AG04449 (cell line): ENCODE results near the gene KRTAP13-1.

ENCODE experiments used
- CTCF ChIA-PET: fragments of 350-600 bp; formaldehyde crosslinking; extraction: SDS; loops from one replicate; lab custom pipeline; 2021; ENCODE audit warnings: antibody characterized with exemption; lab: Yijun Ruan, JAX
- POLR2A ChIA-PET: fragments of 400-600, 350-600 bp; formaldehyde crosslinking; extraction: SDS; loops from one replicate; lab custom pipeline; 2020; ENCODE audit warnings: antibody characterized with exemption, inconsistent platforms; lab: Yijun Ruan, JAX
- DNase-seq: peaks from one replicate; pipeline ENCODE4 v3.0.0-alpha.2; 2010; ENCODE audit warnings: low read depth, low spot score
- H3K4me3 ChIP-seq: 2 replicates; pipeline ENCODE4 v1.5.1; 2011; ENCODE audit warnings: low read depth, mild to moderate bottlenecking, control low read depth, low read length
- TF ChIP-seq, protein P1 (sequence below): IDR thresholded peaks from one replicate; pipeline ENCODE4 v1.5.1; 2011; ENCODE audit warnings: mild to moderate bottlenecking, moderate library complexity, low read length, control low read depth, inconsistent platforms; ENCODE audit not compliant: insufficient read depth; ENCODE audit errors: missing control alignments

Gene KRTAP13-1

DNA sequence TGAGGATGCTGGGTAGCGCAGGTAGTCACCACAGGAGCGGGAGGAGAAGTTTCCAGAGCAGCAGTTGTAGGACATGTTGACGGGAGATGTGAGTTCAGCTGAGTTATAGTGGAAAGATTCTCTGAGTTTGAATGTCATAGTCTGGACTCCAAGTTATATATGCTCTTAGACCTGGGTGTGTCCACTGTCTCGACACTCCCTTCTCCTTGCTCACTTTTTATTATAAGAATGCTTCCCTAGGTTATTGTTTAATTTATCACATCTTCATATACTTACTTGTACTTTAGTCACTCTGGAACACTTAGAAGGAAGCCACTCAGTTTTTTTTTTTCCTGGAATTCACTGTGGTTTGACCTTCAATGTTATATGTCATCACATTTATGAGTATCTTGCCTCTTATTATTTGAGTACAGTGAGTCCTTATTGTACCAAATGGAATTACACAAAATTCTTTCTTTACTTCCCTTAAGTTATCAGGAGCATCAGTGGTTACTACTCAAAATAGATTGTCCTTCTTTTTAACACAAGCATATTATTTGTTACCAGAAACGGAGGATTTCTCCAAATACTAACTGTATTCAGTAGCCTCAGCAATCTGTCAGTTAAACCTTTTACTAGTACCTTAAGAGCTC is 23.6 kb upstream of the KRTAP13-1 start, which contains the start of gene KRTAP13-2:
Gene KRTAP13-2 (minus strand): TSS at position 133 of the 632 bp plus-strand sequence. CDS start 58 bp downstream, at position 75.
- POLR2A ChIA-PET: no interaction called here
- CTCF ChIA-PET: no interaction called here
- no peak for DNase-seq
- no peak within 1 kb of the TSS for H3K4me3 ChIP-seq
- TF ChIP-seq, protein P1, sequence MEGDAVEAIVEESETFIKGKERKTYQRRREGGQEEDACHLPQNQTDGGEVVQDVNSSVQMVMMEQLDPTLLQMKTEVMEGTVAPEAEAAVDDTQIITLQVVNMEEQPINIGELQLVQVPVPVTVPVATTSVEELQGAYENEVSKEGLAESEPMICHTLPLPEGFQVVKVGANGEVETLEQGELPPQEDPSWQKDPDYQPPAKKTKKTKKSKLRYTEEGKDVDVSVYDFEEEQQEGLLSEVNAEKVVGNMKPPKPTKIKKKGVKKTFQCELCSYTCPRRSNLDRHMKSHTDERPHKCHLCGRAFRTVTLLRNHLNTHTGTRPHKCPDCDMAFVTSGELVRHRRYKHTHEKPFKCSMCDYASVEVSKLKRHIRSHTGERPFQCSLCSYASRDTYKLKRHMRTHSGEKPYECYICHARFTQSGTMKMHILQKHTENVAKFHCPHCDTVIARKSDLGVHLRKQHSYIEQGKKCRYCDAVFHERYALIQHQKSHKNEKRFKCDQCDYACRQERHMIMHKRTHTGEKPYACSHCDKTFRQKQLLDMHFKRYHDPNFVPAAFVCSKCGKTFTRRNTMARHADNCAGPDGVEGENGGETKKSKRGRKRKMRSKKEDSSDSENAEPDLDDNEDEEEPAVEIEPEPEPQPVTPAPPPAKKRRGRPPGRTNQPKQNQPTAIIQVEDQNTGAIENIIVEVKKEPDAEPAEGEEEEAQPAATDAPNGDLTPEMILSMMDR: no peak

DNA sequence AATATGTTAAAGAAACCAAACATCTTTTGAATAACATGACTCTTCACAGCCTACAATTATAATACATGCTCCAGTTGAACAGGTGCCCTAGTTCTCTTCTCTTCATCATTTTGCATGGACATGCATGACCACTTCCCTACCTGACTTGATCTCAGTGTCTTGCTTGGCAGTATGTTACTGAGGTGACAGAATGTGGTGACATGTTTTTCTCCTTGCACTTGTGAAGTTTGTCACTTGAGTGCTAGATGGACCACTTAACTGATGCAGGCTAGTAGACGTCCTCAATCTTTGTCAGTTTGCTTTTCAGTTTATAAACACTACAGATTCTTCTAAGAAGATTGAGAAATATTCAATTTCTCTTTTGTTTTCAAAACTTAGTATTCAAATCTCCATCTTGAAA is 13.6 kb upstream of the KRTAP13-1 start:
- CTCF ChIA-PET: no interaction called here
- DNase-seq: no peak
- POLR2A ChIA-PET: no interaction called here
- no peak overlapping the region for H3K4me3 ChIP-seq
- TF ChIP-seq, protein P1: no peak

DNA sequence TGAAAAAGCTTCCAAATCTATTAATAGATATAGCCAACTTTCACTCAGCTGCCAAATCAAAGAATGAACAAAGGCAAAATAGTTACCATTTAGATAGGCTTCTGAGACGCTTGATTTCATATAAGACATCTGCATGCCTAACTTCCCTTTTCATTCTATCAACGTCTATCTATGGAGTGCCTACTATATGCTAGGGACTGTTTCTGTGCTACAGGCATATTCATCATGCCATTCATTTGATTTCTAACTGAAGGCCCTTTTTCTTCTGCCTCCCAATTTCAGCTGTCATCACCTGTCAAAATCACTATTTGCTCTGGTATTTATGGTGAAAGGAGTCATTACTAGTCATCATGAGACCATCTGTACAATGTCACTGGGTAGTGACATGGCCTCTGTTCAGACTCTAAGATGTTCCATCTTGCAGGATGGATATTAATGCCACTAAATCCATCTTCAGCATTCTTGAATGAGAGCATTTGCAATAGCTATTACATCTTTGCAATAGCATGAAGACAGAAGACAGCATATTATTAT is 4.3 kb upstream of the KRTAP13-1 start:
- ChIA-PET POLR2A (no interaction called here), CTCF (no interaction called here)
- no peak overlapping the region for H3K4me3 ChIP-seq
- TF ChIP-seq, protein P1: no peak
- no peak for DNase-seq

DNA sequence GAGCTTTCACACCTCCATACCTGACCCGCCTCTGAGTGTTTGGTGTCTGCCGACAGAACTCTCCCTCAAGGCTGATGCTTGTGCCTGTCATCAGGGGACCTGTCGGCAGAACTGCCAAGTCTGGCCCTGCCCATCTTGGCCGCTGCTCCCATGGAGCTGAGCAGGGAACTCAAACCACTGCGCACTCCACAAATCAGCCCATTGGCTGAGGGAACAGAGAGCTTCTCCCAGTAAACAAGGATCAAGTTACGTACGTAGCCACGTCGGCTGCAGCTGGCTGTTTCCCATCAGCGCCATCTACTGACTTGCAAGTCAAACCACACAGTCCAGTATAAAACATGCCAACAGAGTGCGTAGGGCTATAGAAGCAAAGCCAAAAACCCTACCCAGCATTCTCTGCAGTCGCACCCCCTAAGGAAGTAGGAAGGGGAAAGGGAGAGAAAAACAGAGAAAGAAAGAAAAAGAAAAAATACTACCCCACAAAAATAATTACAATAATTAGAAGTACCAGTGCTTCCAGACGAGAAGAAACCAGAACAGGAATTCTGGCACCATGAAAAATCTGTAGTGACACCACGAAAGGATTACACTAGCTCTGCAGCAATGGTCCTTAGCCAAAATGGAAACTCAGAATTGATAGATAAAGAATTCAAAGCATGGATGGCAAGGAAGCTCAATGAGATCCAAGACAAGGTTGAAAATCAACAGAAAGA is 13.1 kb downstream of the KRTAP13-1 start:
- ChIA-PET POLR2A (no interaction called here), CTCF (no interaction called here)
- TF ChIP-seq, protein P1: peak; percentile 20
- H3K4me3 ChIP-seq: no peak overlapping the region
- DNase-seq: no peak

DNA sequence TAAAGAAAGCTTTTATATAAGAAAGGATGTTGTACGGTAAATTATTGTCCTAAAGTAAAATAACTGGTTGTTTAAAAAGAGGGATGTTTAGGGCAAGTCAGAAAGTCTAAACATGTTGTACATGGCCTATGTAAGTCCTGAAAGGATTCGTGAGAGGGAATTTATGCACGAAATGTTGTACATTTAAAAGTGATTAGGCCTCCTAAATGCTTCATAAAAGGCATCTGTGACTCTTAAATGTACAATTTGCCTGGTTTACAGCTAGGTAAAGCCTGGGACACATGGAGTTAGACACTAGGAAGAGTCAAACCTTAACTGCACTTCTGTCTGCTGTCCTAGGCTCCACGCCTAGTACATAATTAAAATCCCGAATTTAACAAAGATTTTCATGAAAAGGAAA is 20.2 kb downstream of the KRTAP13-1 start:
- H3K4me3 ChIP-seq: no peak overlapping the region
- CTCF ChIA-PET: no interaction called here
- TF ChIP-seq, protein P1: no peak
- POLR2A ChIA-PET: no interaction called here
- DNase-seq: no peak

DNA sequence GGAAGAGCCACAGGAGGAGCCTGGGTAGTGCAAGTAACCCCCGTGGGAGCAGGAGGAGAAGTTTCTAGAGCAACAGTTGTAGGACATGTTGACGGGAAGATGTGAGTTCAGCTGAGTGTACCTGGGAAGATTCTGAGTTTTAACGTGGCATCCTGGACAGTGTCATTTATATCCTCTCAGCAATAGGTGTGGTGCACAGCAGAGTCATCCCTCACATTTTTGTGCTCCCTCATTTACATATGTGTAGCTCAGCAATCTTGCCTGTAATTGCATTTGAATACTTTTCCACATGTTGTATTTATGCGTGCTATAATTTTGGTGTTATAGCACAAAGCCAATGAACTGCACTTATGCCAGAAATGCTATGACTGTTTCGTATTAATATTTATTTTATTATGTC is 30.0 kb downstream of the KRTAP13-1 start, which contains the start of gene KRTAP13-3:
Gene KRTAP13-3 (minus strand): TSS at position 101 of the 400 bp plus-strand sequence. CDS start 14 bp downstream, at position 87.
- CTCF ChIA-PET: no interaction called here
- no peak for DNase-seq
- TF ChIP-seq, protein P1: no peak
- POLR2A ChIA-PET: no interaction called here
- H3K4me3 ChIP-seq: no peak within 1 kb of the TSS
